HepG2 (cell line): Measurements from ENCODE around the gene GPR155. TPM values are rescaled to one million over a fixed set of nuclear protein-coding genes. Genes with fewer than 3 reads are reported as not detected.

Source experiments
- AGO2 ChIP-seq: fragments of 200-400 bp; formaldehyde crosslinking; optimal IDR thresholded peaks from 2 replicates; pipeline ENCODE3; 2017; ENCODE audit warnings: mild to moderate bottlenecking, low read depth, low read length, moderate library complexity
- AHDC1 ChIP-seq: sonication (generic); formaldehyde crosslinking; IDR thresholded peaks from 2 replicates; pipeline ENCODE4 v1.5.1; 2020; ENCODE audit warnings: mild to moderate bottlenecking, missing genetic modification reagents, borderline replicate concordance
- GATAD2A ChIP-seq: IDR thresholded peaks from 2 replicates; pipeline ENCODE4 v1.6.1; 2016
- HNF1A ChIP-seq, 2 experiments: sonication (generic) in 1 of 2; formaldehyde crosslinking in 1 of 2; IDR thresholded peaks; 2 replicates each; pipeline versions ENCODE4 v1.4.0 to v1.6.1; 2016 to 2020; ENCODE audit warnings: borderline replicate concordance in 1 of 2, low read depth in 1 of 2, mild to moderate bottlenecking in 1 of 2, missing genetic modification reagents in 1 of 2
- MLX ChIP-seq: IDR thresholded peaks from 2 replicates; pipeline ENCODE4 v1.6.1; 2016
- MNT ChIP-seq: fragments of 450-650 bp; IDR thresholded peaks from 2 replicates; pipeline ENCODE4 v1.6.1; 2016
- TEAD3 ChIP-seq: optimal IDR thresholded peaks from 2 replicates; pipeline ENCODE3; 2016; ENCODE audit warnings: borderline replicate concordance
- TFDP2 ChIP-seq: sonication (generic); formaldehyde crosslinking; IDR thresholded peaks from 2 replicates; pipeline ENCODE4 v1.4.0; 2020; ENCODE audit warnings: missing genetic modification reagents
- THAP7 ChIP-seq: sonication (generic); formaldehyde crosslinking; IDR thresholded peaks from 2 replicates; pipeline ENCODE4 v1.8.1; 2023; ENCODE audit warnings: mild to moderate bottlenecking, missing genetic modification reagents
- U2AF2 ChIP-seq: fragments of 200-400 bp; formaldehyde crosslinking; IDR thresholded peaks from 2 replicates; pipeline ENCODE4 v1.6.1; 2017; ENCODE audit warnings: low read depth, mild to moderate bottlenecking, low read length
- ZNF124 ChIP-seq: sonication (generic); formaldehyde crosslinking; IDR thresholded peaks from 2 replicates; pipeline ENCODE4 v1.4.0; 2020; ENCODE audit warnings: missing genetic modification reagents
- ZNF160 ChIP-seq: sonication (generic); formaldehyde crosslinking; IDR thresholded peaks from 2 replicates; pipeline ENCODE4 v1.8.0; 2022; ENCODE audit warnings: mild to moderate bottlenecking, inconsistent platforms, missing genetic modification reagents
- ZNF251 ChIP-seq: sonication (generic); formaldehyde crosslinking; IDR thresholded peaks from 2 replicates; pipeline ENCODE4 v1.9.0; 2021; ENCODE audit warnings: mild to moderate bottlenecking, missing genetic modification reagents
- ZNF30 ChIP-seq: sonication (generic); formaldehyde crosslinking; IDR thresholded peaks from 2 replicates; pipeline ENCODE4 v1.5.0; 2020; ENCODE audit warnings: mild to moderate bottlenecking, missing genetic modification reagents
- ZNF383 ChIP-seq: sonication (generic); formaldehyde crosslinking; IDR thresholded peaks from 2 replicates; pipeline ENCODE4 v1.4.0; 2020; ENCODE audit warnings: missing genetic modification reagents, mild to moderate bottlenecking, borderline replicate concordance
- ZNF44 ChIP-seq: sonication (generic); formaldehyde crosslinking; IDR thresholded peaks from 2 replicates; pipeline ENCODE4 v1.5.1; 2020; ENCODE audit warnings: mild to moderate bottlenecking, missing genetic modification reagents
- polyA plus RNA-seq, 8 experiments: library from polyadenylated mRNA; depleted of rRNA in 3 of 8; stranded (reverse) in 7 of 8; unstranded in 1 of 8; fragments of >200 nt; fragmentation: Illumina TruSeq in 4 of 8; extraction: Trizol in 4 of 8; gene quantifications; 2 replicates each; pipeline versions ENCODE4 v1.2.1 to v1.2.3, GENCODE V29; 2011 to 2016; ENCODE audit warnings: low read depth in 4 of 8, missing spikeins in 1 of 8, mixed read lengths in 1 of 8; ENCODE audit not compliant: insufficient read depth in 1 of 8
- total RNA-seq, 5 experiments: library from RNA; depleted of rRNA; stranded (reverse); fragments of >200 nt; fragmentation: Illumina TruSeq; extraction: Trizol; gene quantifications; 2 replicates each; pipeline ENCODE4 v1.2.3, GENCODE V29; 2016; ENCODE audit warnings: low read depth in 1 of 5

Gene GPR155
- total and polyA plus RNA-seq, 2 of the 13 experiments (the other 11 are each of a cell fraction or from before 2014, with no cell fraction given) = 0.15 to 0.49 TPM

GRCh38 chr2:174486563-174487107, at the start of gene GPR155 (continued):
- no peak for TF ChIP-seq MNT
- no peak for TF ChIP-seq TFDP2 (CRISPR knock-in tag)
- TF ChIP-seq THAP7 (CRISPR knock-in tag) = no peak
- TF ChIP-seq HNF1A (IDR thresholded peaks at IDR 0.05; ENCODE audit: low read depth) = no peak
- no peak for TF ChIP-seq HNF1A (CRISPR knock-in tag; IDR thresholded peaks at IDR 0.05; ENCODE audit: borderline replicate concordance)
- TF ChIP-seq AHDC1 = no peak
- no peak for TF ChIP-seq ZNF30 (CRISPR knock-in tag)
- no peak for TF ChIP-seq ZNF251 (CRISPR knock-in tag)
- TF ChIP-seq ZNF124 (CRISPR knock-in tag) = no peak
- TF ChIP-seq U2AF2 = no peak
- TF ChIP-seq AGO2 = no peak
- TF ChIP-seq ZNF44 (CRISPR knock-in tag) = no peak
- TF ChIP-seq ZNF383 (CRISPR knock-in tag) = no peak
- no peak; the same call in 1 of the 2 replicates for TF ChIP-seq GATAD2A
- TF ChIP-seq TEAD3 = peak; percentile 58
- TF ChIP-seq ZNF160 = no peak
- no peak for TF ChIP-seq MLX (CRISPR knock-in tag)
